ENCODE results near the gene SENP1. TPM values are rescaled to one million over a fixed set of nuclear protein-coding genes. Genes with fewer than 3 reads are reported as not detected.

Gene SENP1
- total and polyA plus RNA-seq, 2 donors (not counting 3 experiments of a cell fraction or from before 2014, with no cell fraction given) = 9.9 to 20.5 TPM

DNA sequence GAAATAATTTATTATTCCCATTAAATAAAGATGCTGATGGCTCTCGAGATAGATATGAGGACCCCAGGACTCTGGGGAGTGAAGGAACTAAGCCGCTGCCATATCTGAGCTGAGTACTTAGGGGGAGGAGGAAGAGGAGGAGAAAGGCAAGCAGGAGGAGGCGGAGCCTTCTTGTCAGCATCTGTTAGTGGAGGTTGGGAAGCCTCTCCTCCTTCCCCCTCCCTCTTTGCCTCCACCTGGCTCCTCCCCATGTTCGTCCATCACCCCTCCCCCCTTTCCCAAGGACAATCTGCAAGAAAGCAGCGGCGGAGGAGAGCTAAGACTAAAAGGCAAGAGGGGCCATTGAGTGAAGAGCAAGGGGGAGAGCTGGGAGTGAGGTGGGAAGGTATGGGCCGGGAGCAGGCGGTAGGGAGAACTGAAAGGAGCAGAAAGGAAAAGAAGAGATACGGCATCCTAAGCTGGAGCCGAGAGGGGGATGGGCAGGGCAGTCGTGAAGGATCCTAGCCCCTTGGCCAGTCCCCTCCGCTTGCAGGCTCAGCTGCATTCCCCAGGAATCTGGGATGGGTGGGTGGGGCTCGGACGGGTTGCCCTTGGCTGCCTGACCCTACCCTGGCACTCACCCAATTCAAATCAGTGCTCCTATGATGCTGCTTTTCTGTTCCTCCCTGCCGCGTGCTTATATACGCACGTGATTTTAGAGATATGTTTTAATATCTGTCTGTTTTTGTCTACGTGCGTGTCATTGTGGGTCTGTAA lies 13.4 kb upstream of the SENP1 start, which contains the start of gene PFKM:
PFKM (plus strand) TSS at position 287 of the 756 bp plus-strand sequence. CDS start 3,411 bp downstream, outside the sequence.
- intact Hi-C loops (cut with micrococcal nuclease) = loop anchor here (1.0 kb wide), 1 partner anchor 14 kb away; no protein-coding TSS in a partner anchor

More for the DNA sequence above, 13.4 kb upstream of the SENP1 start, which contains the start of gene PFKM:
- TF ChIP-seq EZH2 (IDR thresholded peaks at IDR 0.05; ENCODE audit: borderline replicate concordance, low read depth, low read length, severe bottlenecking) = no peak
- TF ChIP-seq POLR2A (IDR thresholded peaks at IDR 0.05; ENCODE audit: low read depth, low read length) = peak; percentile 81
- TF ChIP-seq JUN (IDR thresholded peaks at IDR 0.05; ENCODE audit: borderline replicate concordance, insufficient read depth, insufficient read length, low read depth) = no peak
- TF ChIP-seq MYC (IDR thresholded peaks at IDR 0.05; ENCODE audit: low read depth, low read length) = no peak
- TF ChIP-seq, protein P1, sequence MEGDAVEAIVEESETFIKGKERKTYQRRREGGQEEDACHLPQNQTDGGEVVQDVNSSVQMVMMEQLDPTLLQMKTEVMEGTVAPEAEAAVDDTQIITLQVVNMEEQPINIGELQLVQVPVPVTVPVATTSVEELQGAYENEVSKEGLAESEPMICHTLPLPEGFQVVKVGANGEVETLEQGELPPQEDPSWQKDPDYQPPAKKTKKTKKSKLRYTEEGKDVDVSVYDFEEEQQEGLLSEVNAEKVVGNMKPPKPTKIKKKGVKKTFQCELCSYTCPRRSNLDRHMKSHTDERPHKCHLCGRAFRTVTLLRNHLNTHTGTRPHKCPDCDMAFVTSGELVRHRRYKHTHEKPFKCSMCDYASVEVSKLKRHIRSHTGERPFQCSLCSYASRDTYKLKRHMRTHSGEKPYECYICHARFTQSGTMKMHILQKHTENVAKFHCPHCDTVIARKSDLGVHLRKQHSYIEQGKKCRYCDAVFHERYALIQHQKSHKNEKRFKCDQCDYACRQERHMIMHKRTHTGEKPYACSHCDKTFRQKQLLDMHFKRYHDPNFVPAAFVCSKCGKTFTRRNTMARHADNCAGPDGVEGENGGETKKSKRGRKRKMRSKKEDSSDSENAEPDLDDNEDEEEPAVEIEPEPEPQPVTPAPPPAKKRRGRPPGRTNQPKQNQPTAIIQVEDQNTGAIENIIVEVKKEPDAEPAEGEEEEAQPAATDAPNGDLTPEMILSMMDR (IDR thresholded peaks at IDR 0.05; ENCODE audit: extremely low read depth in 1 of 2, insufficient read depth in 1 of 2, low read depth in 1 of 2, low read length in 2 of 2) = no peak
- no peak for TF ChIP-seq FOS (IDR thresholded peaks at IDR 0.05; ENCODE audit: borderline replicate concordance, insufficient read depth, low read length)
- TF ChIP-seq GATA2 (IDR thresholded peaks at IDR 0.05; ENCODE audit: insufficient read depth, insufficient read length, low read depth, low read length) = no peak
- TF ChIP-seq, protein P2, sequence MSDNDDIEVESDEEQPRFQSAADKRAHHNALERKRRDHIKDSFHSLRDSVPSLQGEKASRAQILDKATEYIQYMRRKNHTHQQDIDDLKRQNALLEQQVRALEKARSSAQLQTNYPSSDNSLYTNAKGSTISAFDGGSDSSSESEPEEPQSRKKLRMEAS (IDR thresholded peaks at IDR 0.05; ENCODE audit: insufficient read depth, insufficient read length) = no peak
- TF ChIP-seq POLR2AphosphoS5 (IDR thresholded peaks at IDR 0.05; ENCODE audit: insufficient read depth, low read depth, low read length) = peak; percentile 49
- H3K4me1 ChIP-seq (ENCODE audit: control insufficient read depth, extremely low read depth, insufficient read depth, low read length) = peaks cover 12% of the 10 kb centered on the region
- H3K9me3 ChIP-seq (replicated peaks; ENCODE audit: control insufficient read depth, insufficient read depth, low read length) = no peaks in the 10 kb centered on the region
- POLR2A ChIA-PET = no interaction called here
- FAIRE-seq (peak; percentile 94), DNase-seq (ENCODE audit: low read depth, low spot score) (peak; percentile 91)
- no peaks in the 10 kb centered on the region for H4K20me1 ChIP-seq (replicated peaks; ENCODE audit: control insufficient read depth, extremely low read depth, insufficient read depth, low read length)
- CTCF ChIA-PET = interaction anchor here (0.9 to 2.2 kb wide), 8 partner anchors 9 to 177 kb away, joined by 3 to 5 read pairs (median 4); partner anchors contain the start of gene ASB8
- H3K9me1 ChIP-seq (replicated peaks; ENCODE audit: control insufficient read depth, extremely low read depth, insufficient read depth, low read length) = no peaks in the 10 kb centered on the region
- H3K4me3 ChIP-seq (replicated peaks in 1 of 3; ENCODE audit: insufficient read depth in 1 of 3, low read depth in 1 of 3, low read length in 3 of 3) = peak within 1 kb of the TSS; percentile 80 to 94 (median 91)
- peak within 1 kb of the TSS; percentile 25 for H3K27ac ChIP-seq (ENCODE audit: insufficient read depth, low read depth, low read length)
- H3K36me3 ChIP-seq (ENCODE audit: control insufficient read depth in 2 of 2, extremely low read depth in 1 of 2, insufficient read depth in 2 of 2, low read length in 2 of 2) = peaks cover 3 to 4% of the 10 kb centered on the region in 2 experiments
- peak within 1 kb of the TSS; percentile 74 for H3K9ac ChIP-seq (replicated peaks; ENCODE audit: extremely low read depth, insufficient read depth, low read length)
- peak within 1 kb of the TSS; percentile 94 for H2AFZ ChIP-seq (ENCODE audit: low read depth, low read length)
- H3K4me2 ChIP-seq (ENCODE audit: insufficient read depth, low read length) = peak within 1 kb of the TSS; percentile 99
- BruUV-seq (replicated peaks) = no TSS peak
- dilution Hi-C loops (cut with MboI; ENCODE audit: extremely low pct_ligation_motif_present, low sequenced_read_pairs) = no loop called here
- peaks cover 19% of the 10 kb centered on the region for H3K79me2 ChIP-seq (ENCODE audit: control insufficient read depth, insufficient read depth, low read length)
- H3K27me3 ChIP-seq (ENCODE audit: control insufficient read depth in 2 of 2, insufficient read depth in 2 of 2, low read length in 2 of 2) = peaks cover 2 to 5% of the 10 kb centered on the region in 2 experiments
